Measurements from ENCODE around the gene ZNF865. TPM values are rescaled to one million over a fixed set of nuclear protein-coding genes. Genes with fewer than 3 reads are reported as not detected.
A peak's percentile ranks its signal among the peaks of the same experiment; 100 is the strongest.

The ZNF865 gene
- total and polyA plus RNA-seq, 10 of the 15 experiments (the other 5 are each of a cell fraction or from before 2014, with no cell fraction given): 0.02 to 18.3 (median 0.90) TPM

- TF ChIP-seq ZBTB4 (CRISPR knock-in tag; IDR thresholded peaks at IDR 0.05) (no peak), SKIL (IDR thresholded peaks at IDR 0.05; ENCODE audit: low read depth, poor library complexity, severe bottlenecking) (peak; percentile 49), NR2F1 (conservative IDR thresholded peaks at IDR 0.05) (no peak), HDAC6 (IDR thresholded peaks at IDR 0.05; ENCODE audit: unreplicated experiment) (no peak), ZZZ3 (IDR thresholded peaks at IDR 0.05; ENCODE audit: control insufficient read depth, insufficient read length, low read depth) (no peak), ZNF274 (IDR thresholded peaks at IDR 0.05; ENCODE audit: insufficient read depth, insufficient read length) (no peak), CBFB (IDR thresholded peaks at IDR 0.05; ENCODE audit: low read depth) (no peak), SMC3 (IDR thresholded peaks at IDR 0.05; ENCODE audit: borderline replicate concordance, low read length) (peak; percentile 51; the same call in 1 of the 2 replicates), TCF12 (IDR thresholded peaks at IDR 0.05; ENCODE audit: low read depth, low read length) (no peak), MEF2B (IDR thresholded peaks at IDR 0.05; ENCODE audit: partially characterized antibody, poor library complexity, severe bottlenecking) (peak; percentile 52), GATAD2B (conservative IDR thresholded peaks at IDR 0.05; ENCODE audit: low read depth) (peak; percentile 51; the same call in 1 of the 2 replicates), SREBF2 (IDR thresholded peaks at IDR 0.05; ENCODE audit: low read length) (no peak), WRNIP1 (IDR thresholded peaks at IDR 0.05; ENCODE audit: borderline replicate concordance, low read depth, low read length) (no peak), BRCA1 (IDR thresholded peaks at IDR 0.05; ENCODE audit: low read depth, low read length) (no peak), GABPA (IDR thresholded peaks at IDR 0.05; ENCODE audit: low read depth) (no peak)
- TF ChIP-seq, protein P1, sequence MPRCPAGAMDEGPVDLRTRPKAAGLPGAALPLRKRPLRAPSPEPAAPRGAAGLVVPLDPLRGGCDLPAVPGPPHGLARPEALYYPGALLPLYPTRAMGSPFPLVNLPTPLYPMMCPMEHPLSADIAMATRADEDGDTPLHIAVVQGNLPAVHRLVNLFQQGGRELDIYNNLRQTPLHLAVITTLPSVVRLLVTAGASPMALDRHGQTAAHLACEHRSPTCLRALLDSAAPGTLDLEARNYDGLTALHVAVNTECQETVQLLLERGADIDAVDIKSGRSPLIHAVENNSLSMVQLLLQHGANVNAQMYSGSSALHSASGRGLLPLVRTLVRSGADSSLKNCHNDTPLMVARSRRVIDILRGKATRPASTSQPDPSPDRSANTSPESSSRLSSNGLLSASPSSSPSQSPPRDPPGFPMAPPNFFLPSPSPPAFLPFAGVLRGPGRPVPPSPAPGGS (IDR thresholded peaks at IDR 0.05; ENCODE audit: borderline replicate concordance, insufficient read depth, low read depth, low read length, poor library complexity, severe bottlenecking): no peak
- TF ChIP-seq, protein P2, sequence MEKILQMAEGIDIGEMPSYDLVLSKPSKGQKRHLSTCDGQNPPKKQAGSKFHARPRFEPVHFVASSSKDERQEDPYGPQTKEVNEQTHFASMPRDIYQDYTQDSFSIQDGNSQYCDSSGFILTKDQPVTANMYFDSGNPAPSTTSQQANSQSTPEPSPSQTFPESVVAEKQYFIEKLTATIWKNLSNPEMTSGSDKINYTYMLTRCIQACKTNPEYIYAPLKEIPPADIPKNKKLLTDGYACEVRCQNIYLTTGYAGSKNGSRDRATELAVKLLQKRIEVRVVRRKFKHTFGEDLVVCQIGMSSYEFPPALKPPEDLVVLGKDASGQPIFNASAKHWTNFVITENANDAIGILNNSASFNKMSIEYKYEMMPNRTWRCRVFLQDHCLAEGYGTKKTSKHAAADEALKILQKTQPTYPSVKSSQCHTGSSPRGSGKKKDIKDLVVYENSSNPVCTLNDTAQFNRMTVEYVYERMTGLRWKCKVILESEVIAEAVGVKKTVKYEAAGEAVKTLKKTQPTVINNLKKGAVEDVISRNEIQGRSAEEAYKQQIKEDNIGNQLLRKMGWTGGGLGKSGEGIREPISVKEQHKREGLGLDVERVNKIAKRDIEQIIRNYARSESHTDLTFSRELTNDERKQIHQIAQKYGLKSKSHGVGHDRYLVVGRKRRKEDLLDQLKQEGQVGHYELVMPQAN (conservative IDR thresholded peaks at IDR 0.05): 0 out of 2 replicates have a peak, but pooled peaks have one; percentile 29
- TF ChIP-seq, protein P3, sequence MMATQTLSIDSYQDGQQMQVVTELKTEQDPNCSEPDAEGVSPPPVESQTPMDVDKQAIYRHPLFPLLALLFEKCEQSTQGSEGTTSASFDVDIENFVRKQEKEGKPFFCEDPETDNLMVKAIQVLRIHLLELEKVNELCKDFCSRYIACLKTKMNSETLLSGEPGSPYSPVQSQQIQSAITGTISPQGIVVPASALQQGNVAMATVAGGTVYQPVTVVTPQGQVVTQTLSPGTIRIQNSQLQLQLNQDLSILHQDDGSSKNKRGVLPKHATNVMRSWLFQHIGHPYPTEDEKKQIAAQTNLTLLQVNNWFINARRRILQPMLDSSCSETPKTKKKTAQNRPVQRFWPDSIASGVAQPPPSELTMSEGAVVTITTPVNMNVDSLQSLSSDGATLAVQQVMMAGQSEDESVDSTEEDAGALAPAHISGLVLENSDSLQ (IDR thresholded peaks at IDR 0.05): no peak
These were observed at the start of gene ZNF865 (continued) for GRCh38 chr19:55605637-55606470.
